Keratinocyte (primary cell): ENCODE data around the gene ITGB3. TPM values are rescaled to one million over a fixed set of nuclear protein-coding genes. Genes with fewer than 3 reads are reported as not detected.

Experiments
- DNase-seq: peaks from one replicate; pipeline ENCODE4 v3.0.0-alpha.2; 2011; ENCODE audit warnings: low read depth, missing footprints, low spot score
- FAIRE-seq: peaks from 2 replicates; lab custom pipeline; 2011; peaks lifted over from hg19 to GRCh38; lab: Jason Lieb, UNC
- H2AFZ ChIP-seq: 2 replicates; pipeline ENCODE4 v1.6.0; 2012; ENCODE audit warnings: low read length, control low read depth, inconsistent platforms; ENCODE audit not compliant: control insufficient read depth
- H3K27ac ChIP-seq: 2 replicates; pipeline ENCODE4 v1.5.1; 2011; ENCODE audit warnings: low read length; ENCODE audit not compliant: control insufficient read depth, insufficient read depth
- H3K27me3 ChIP-seq: 3 replicates; pipeline ENCODE4 v1.6.0; 2011; ENCODE audit warnings: low read length; ENCODE audit not compliant: control insufficient read depth, insufficient read depth; ENCODE audit errors: extremely low read depth
- H3K36me3 ChIP-seq, 2 experiments: 2 replicates in 1 of 2; 3 replicates in 1 of 2; pipeline ENCODE4 v1.5.1; 2011; ENCODE audit warnings: low read length in 2 of 2, mild to moderate bottlenecking in 1 of 2; ENCODE audit not compliant: control insufficient read depth in 2 of 2, insufficient read depth in 2 of 2; ENCODE audit errors: extremely low read depth in 1 of 2
- H3K4me1 ChIP-seq: 3 replicates; pipeline ENCODE4 v1.5.1; 2011; ENCODE audit warnings: low read length; ENCODE audit not compliant: control insufficient read depth, insufficient read depth; ENCODE audit errors: extremely low read depth
- H3K4me2 ChIP-seq: 3 replicates; pipeline ENCODE4 v1.6.0; 2011; ENCODE audit warnings: low read depth, low read length; ENCODE audit not compliant: control insufficient read depth, insufficient read depth; ENCODE audit errors: extremely low read depth
- H3K4me3 ChIP-seq, 3 experiments: fragments of 200-600 bp in 1 of 3; sonication (generic) in 1 of 3; 2 replicates in 2 of 3; 3 replicates in 1 of 3; pipeline ENCODE4 v1.5.1; 2011 to 2016; ENCODE audit warnings: low read length in 3 of 3, mild to moderate bottlenecking in 3 of 3, control low read depth in 2 of 3, inconsistent platforms in 1 of 3, low read depth in 1 of 3, mixed read lengths in 1 of 3, mixed run types in 1 of 3, moderate library complexity in 1 of 3; ENCODE audit not compliant: control insufficient read depth in 2 of 3, insufficient read depth in 2 of 3; ENCODE audit errors: extremely low read depth in 1 of 3
- H3K79me2 ChIP-seq: 2 replicates; pipeline ENCODE4 v1.6.0; 2012; ENCODE audit warnings: low read length; ENCODE audit not compliant: control insufficient read depth, insufficient read depth
- H3K9ac ChIP-seq: 3 replicates; pipeline ENCODE4 v1.6.0; 2011; ENCODE audit warnings: low read length; ENCODE audit not compliant: control insufficient read depth, insufficient read depth; ENCODE audit errors: extremely low read depth
- H3K9me1 ChIP-seq: 3 replicates; pipeline ENCODE4 v1.6.0; 2011; ENCODE audit warnings: low read length; ENCODE audit not compliant: control insufficient read depth, insufficient read depth; ENCODE audit errors: extremely low read depth
- H3K9me3 ChIP-seq: 2 replicates; pipeline ENCODE4 v1.5.1; 2012; ENCODE audit warnings: low read depth, low read length; ENCODE audit not compliant: control insufficient read depth
- H4K20me1 ChIP-seq: 3 replicates; pipeline ENCODE4 v1.6.0; 2011; ENCODE audit warnings: low read length; ENCODE audit not compliant: control insufficient read depth, insufficient read depth; ENCODE audit errors: extremely low read depth
- EZH2 ChIP-seq: IDR thresholded peaks from one replicate; pipeline ENCODE4 v1.6.1; 2012; ENCODE audit warnings: inconsistent platforms, mild to moderate bottlenecking, low read length, moderate library complexity
- dilution Hi-C: fragments of 300-500 bp; cut with MboI; formaldehyde crosslinking; loops from one replicate; pipeline ENCODE4 v1.7.0; 2020; ENCODE audit warnings: low sequenced_read_pairs; ENCODE audit not compliant: extremely low pct_ligation_motif_present
- polyA plus RNA-seq, 5 experiments: library from polyadenylated mRNA; depleted of rRNA in 3 of 5; stranded (reverse) in 3 of 5; stranded (forward) in 1 of 5; unstranded in 1 of 5; fragments of >200 nt; gene quantifications; 1 replicate in 1 of 5; 2 replicates in 3 of 5; 3 replicates in 1 of 5; pipeline versions ENCODE4 v1.2.1 to v1.2.3, GENCODE V29; 2011 to 2012; ENCODE audit warnings: missing spikeins in 2 of 5, low read depth in 1 of 5, low replicate concordance in 1 of 5
- TF ChIP-seq, protein P1 (sequence below), 3 experiments: IDR thresholded peaks in 1 of 3; conservative IDR thresholded peaks in 1 of 3; optimal IDR thresholded peaks in 1 of 3; 2 replicates in 2 of 3; 3 replicates in 1 of 3; pipeline versions ENCODE3 to v1.5.1; 2011; ENCODE audit warnings: low read length in 3 of 3, mild to moderate bottlenecking in 3 of 3, moderate library complexity in 2 of 3, control low read depth in 1 of 3, inconsistent platforms in 1 of 3; ENCODE audit not compliant: insufficient read depth in 2 of 3; ENCODE audit errors: extremely low read depth in 1 of 3

The ITGB3 gene
- polyA plus RNA-seq, 1 donor (not counting 4 experiments of a cell fraction or from before 2014, with no cell fraction given), result not detected

DNA sequence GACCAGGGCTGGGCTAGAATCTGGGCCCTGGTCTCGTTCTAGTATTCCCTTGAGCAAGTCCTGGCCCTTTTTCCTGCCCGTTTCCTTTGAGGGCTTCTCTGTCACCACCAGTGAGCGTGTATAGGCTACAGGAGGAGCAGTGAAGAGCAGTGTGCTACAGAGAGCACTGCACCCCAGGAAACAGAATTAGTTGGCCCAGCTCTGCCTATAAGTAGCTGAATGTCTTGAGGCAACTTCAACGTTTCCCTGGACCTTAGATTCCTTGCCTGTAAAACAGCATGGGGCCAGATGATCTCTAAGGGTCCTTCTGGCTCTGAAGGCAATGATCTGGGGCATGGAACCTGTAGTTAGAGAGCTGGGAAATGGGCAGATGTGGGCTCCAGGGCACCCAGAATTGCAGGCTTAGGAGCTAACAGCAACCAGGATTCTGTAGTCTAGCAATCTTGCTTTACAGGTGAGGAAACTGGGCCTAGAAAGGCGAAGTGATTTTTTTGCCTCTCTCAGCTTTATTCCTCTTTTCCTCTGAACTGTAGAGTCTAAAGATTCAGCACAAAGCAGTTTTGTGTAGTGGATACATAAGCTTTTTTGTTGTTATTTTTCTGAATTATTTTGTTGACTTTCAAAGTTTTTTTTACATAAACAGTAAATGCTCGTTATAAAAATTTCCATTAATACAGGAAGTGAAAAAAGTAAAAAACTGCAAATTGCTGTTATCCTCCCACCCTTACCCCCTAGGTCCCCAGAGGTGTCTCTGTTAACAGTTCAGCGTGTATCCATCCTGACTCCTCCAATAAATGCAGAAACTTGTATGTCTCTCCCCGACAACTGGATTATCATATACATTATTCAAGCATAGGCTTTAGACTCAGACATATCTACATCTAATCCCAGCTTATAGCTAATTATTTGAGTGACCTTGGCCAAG, 46.2 kb upstream of the ITGB3 start:
- no peak for DNase-seq
- no peaks in the 10 kb centered on the region for H3K9me1 ChIP-seq
- H3K9me3 ChIP-seq, result no peaks in the 10 kb centered on the region
- dilution Hi-C loops, result no loop called here
- H3K27ac ChIP-seq, result no peak overlapping the region
- H4K20me1 ChIP-seq, result no peaks in the 10 kb centered on the region
- H3K79me2 ChIP-seq, result no peaks in the 10 kb centered on the region
- H2AFZ ChIP-seq, result no peak overlapping the region
- FAIRE-seq, result no peak
- no peaks in the 10 kb centered on the region for H3K36me3 ChIP-seq
- H3K4me3 ChIP-seq, result no peak overlapping the region
- H3K27me3 ChIP-seq, result no peaks in the 10 kb centered on the region
- no peak overlapping the region for H3K4me2 ChIP-seq
- TF ChIP-seq, protein P1, sequence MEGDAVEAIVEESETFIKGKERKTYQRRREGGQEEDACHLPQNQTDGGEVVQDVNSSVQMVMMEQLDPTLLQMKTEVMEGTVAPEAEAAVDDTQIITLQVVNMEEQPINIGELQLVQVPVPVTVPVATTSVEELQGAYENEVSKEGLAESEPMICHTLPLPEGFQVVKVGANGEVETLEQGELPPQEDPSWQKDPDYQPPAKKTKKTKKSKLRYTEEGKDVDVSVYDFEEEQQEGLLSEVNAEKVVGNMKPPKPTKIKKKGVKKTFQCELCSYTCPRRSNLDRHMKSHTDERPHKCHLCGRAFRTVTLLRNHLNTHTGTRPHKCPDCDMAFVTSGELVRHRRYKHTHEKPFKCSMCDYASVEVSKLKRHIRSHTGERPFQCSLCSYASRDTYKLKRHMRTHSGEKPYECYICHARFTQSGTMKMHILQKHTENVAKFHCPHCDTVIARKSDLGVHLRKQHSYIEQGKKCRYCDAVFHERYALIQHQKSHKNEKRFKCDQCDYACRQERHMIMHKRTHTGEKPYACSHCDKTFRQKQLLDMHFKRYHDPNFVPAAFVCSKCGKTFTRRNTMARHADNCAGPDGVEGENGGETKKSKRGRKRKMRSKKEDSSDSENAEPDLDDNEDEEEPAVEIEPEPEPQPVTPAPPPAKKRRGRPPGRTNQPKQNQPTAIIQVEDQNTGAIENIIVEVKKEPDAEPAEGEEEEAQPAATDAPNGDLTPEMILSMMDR (optimal IDR thresholded peaks at IDR 0.05 in 1 of 3, IDR thresholded peaks at IDR 0.05 in 1 of 3, conservative IDR thresholded peaks at IDR 0.05 in 1 of 3; ENCODE audit: extremely low read depth in 1 of 3, insufficient read depth in 2 of 3, low read length in 3 of 3), result no peak
- no peak overlapping the region for H3K9ac ChIP-seq
- H3K4me1 ChIP-seq, result peaks cover 11% of the 10 kb centered on the region

DNA sequence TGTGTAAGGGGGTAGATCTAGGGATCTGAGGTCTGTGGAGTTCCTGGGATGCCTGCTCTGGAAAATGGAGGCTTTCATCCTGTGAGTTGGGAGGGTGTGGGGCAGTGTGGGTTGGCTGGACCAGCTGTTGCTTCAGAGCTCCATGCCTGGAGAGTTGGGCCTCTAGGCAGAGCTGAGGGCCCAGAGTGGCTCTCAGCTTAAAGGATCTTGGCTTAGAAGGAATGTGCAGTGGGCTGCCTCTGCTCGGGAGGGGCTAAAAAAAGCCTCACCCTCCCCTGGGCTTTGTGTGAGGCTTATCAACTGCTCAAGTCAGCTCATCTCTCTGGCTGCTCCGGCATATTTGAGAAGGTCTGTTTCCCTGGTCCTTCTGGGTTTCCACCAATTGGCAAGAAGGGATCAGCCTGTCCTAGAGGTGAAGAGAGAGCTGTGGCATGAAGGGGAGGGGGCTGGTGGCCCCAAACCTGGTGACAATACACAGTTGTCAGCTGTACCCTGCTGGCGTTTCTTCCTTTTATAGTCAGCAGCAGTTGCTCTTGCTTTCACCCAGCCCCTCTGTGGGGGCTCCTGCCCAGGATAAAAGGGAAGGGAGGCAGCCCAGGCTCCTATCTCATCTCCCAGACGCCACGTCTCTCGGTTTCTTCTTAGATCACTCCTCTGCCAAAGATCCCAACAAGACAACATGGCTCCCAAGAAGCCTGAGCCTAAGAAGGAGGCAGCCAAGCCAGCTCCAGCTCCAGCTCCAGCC, 44.7 kb upstream of the ITGB3 start, which contains the start of gene MYL4:
MYL4 (plus strand) TSS at position 605 of the 745 bp plus-strand sequence; CDS start at position 680, 75 bp downstream.
- dilution Hi-C loops, result no loop called here

More for the DNA sequence above, 44.7 kb upstream of the ITGB3 start, which contains the start of gene MYL4:
- H2AFZ ChIP-seq, result no peak within 1 kb of the TSS
- FAIRE-seq (no peak), DNase-seq (no peak)
- no peaks in the 10 kb centered on the region for H3K9me1 ChIP-seq
- no peaks in the 10 kb centered on the region for H4K20me1 ChIP-seq
- H3K27ac ChIP-seq, result no peak within 1 kb of the TSS
- TF ChIP-seq, protein P1 (optimal IDR thresholded peaks at IDR 0.05 in 1 of 3, IDR thresholded peaks at IDR 0.05 in 1 of 3, conservative IDR thresholded peaks at IDR 0.05 in 1 of 3; ENCODE audit: extremely low read depth in 1 of 3, insufficient read depth in 2 of 3, low read length in 3 of 3), result no peak
- TF ChIP-seq EZH2, result no peak
- H3K4me1 ChIP-seq, result peaks cover 11% of the 10 kb centered on the region
- no peaks in the 10 kb centered on the region for H3K9me3 ChIP-seq
- no peak within 1 kb of the TSS for H3K4me3 ChIP-seq
- H3K36me3 ChIP-seq, result no peaks in the 10 kb centered on the region
- no peaks in the 10 kb centered on the region for H3K27me3 ChIP-seq
- H3K9ac ChIP-seq, result no peak within 1 kb of the TSS
- no peaks in the 10 kb centered on the region for H3K79me2 ChIP-seq
- no peak within 1 kb of the TSS for H3K4me2 ChIP-seq
